Measurements from ENCODE around the gene KPNA1.
"Not testable (repeated sequence)": the region's sequence is repeated elsewhere in the genome, so short reads cannot be mapped to it uniquely, and the experiment has no call there.

KPNA1 gene

DNA sequence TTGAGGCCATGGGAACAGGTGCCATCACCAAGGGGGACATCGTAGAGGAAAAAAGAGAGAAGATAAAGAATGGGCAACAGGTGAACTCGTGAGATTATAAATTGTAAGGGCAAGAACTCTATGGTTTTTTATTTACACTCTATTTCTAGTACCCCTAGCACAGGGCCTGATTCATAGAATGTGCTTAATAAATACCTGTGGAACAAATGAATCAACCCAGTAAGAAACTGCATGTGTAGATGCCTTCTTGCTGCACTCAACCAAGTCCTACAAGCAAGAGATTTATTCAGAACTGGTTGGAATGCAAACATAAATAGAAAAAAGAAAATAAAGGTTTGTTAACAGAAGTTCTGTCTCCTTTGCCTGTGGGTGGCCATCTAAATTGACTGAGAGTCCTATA lies 18.7 kb upstream of the KPNA1 start:
- DNase-seq = no peak
- intact Hi-C loops (cut with DNase I) = no loop called here

GRCh38 chr3:122530164-122530563 lies 15.4 kb upstream of the KPNA1 start:
- intact Hi-C loops (cut with DNase I) = no loop called here
- no peak for DNase-seq

GRCh38 chr3:122523317-122523716 lies 8.6 kb upstream of the KPNA1 start:
- DNase-seq = no peak
- intact Hi-C loops (cut with DNase I) = no loop called here

GRCh38 chr3:122520861-122521260 lies 6.1 kb upstream of the KPNA1 start:
- intact Hi-C loops (cut with DNase I) = no loop called here
- DNase-seq = no peak

GRCh38 chr3:122519693-122520092 lies 5.0 kb upstream of the KPNA1 start:
- no peak for DNase-seq

DNA sequence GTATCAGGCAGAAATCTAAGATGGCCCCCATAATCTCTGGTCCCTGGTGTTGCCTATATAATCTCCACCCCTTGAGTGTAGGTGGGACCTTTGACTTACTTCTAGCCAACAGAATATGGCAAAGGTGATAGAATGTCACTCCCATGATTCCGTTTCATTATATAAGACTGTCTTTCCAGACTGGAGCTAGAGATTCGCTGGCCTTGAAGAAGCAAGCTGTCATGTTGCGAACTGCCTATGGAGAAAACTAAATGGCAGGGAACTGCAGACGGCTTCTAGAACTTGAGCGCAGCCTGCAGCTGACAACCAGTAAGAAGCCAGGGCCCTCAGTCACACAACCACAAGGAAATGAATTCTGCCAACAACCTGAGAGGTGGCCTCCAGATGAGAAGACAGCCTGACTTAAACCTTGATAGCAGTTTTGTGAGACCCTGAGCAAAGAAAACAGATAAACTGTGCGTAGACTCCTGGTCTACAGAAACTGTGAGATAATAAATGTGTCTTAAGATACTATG lies 2.2 kb upstream of the KPNA1 start:
- intact Hi-C loops (cut with DNase I) = loop anchor here (10.0 kb wide), 1 partner anchor 48 kb away; the partner anchor contains the start of genes DTX3L and PARP9
- no peak for DNase-seq

More at GRCh38 chr3:122519693-122520092, 5.0 kb upstream of the KPNA1 start:
- intact Hi-C loops (cut with DNase I) = loop anchor here (10.0 kb wide), 1 partner anchor 45 kb away; the partner anchor contains the start of genes DTX3L and PARP9

DNA sequence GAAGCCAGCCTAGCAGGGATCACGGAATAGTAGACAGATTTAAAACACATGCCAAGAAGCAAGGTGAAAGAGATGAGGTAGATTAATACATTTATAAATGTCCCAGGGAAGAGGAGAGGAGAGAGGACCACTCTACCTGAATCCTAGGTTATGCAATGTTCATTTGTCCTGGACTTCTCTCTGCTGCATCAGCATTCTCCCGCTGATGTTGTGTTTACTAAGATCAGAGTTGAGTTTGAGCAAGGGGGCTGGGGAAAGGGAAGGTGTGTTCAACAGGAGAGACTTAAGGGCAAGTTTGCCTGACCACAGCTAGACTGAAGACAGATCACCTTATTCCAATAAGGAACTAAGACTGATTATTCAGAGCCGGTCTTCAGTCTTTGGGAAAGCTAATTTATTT lies 1.1 kb upstream of the KPNA1 start:
- no peak for DNase-seq
- intact Hi-C loops (cut with DNase I) = loop anchor here (2.0 to 10.0 kb wide), 2 partner anchors 49 to 99 kb away; partner anchors contain the start of genes DTX3L, PARP9 and WDR5B

- peak in 2 of 42 donors; percentile 3 to 11 for DNase-seq
- intact Hi-C loops (cut with DNase I) = loop anchor here (2.0 to 10.0 kb wide), 2 partner anchors 50 to 98 kb away; partner anchors contain the start of genes DTX3L, PARP9 and WDR5B
Measured at GRCh38 chr3:122515020-122515468, 305 bp upstream of the KPNA1 start.

GRCh38 chr3:122513386-122514122 lies 1.2 kb downstream of the KPNA1 start:
- peak in 1 of 42 donors; percentile 57 for DNase-seq
- intact Hi-C loops (cut with DNase I) = loop anchor here (2.0 to 10.0 kb wide), 2 partner anchors 51 to 97 kb away; partner anchors contain the start of genes DTX3L, PARP9 and WDR5B

DNA sequence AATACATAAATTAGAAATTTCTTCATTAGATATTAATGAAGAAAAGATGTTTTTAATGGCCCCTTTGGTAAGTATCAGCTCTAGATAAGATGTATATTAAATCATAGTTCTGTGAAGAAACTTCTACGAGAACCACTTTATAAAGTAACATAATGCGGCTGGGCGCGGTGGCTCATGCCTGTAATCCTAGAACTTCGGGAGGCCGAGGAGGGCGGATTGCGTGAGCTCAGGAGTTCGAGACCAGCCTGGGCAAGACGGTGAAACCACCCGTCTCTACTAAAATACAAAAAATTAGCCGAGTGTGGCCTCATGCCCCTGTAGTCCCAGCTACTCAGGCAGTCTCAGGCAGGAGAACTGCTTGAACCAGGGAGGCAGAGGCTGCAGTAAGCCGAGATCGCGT lies 2.5 kb downstream of the KPNA1 start:
- intact Hi-C loops (cut with DNase I) = loop anchor here (10.0 kb wide), 1 partner anchor 53 kb away; the partner anchor contains the start of genes DTX3L and PARP9
- DNase-seq = no peak

DNA sequence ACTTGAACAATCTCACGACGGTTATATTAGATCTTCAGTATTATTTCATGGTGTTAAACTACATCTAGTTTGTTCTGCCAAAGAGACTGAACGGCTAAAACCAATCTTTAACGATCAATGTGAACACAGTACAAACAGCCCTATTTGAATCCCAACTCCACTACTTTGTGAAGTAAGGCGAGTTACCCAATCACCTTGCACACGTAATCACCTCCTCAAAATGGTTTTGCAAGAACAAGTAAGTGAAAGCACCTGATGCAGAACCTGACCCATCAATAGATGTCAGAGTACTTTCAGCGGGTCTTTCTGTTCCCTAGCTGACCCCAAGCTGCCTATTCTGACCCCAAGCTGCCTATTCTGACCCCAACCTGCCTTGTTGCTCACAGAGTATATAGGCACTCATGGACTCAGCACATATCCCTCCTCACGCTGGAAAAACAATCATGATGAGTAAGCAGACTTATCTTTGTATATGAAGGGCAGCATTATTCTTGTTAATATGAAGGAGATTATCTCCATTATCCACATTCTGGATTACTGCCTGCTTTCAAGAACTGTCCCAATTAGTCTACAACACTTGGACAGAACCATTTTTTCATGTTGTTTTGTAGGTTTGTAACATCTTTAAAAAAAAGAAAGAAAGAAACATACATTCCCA lies 3.7 kb downstream of the KPNA1 start:
- DNase-seq = no peak
- intact Hi-C loops (cut with DNase I) = loop anchor here (10.0 kb wide), 1 partner anchor 54 kb away; the partner anchor contains the start of genes DTX3L and PARP9

DNA sequence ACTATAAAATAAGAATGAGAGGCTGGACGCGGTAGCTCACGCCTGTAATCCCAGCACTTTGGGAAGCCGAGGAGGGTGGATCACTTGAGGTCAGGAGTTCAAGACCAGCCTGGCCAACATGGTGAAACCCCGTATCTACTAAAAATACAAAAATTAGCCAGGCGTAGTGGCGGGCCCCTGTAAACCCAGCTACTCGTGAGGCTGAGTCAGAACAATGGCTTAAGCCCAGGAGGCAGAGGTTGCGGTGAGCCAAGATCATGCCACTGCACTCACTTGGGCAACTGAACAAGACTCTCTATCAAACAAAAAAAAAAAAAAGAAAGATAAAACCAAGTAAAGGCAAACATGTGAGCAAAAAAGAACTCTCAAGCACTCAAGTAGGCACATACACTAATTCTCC lies 5.8 kb downstream of the KPNA1 start:
- intact Hi-C loops (cut with DNase I); DNase-seq: not testable (repeated sequence)

- no peak for DNase-seq
- intact Hi-C loops (cut with DNase I) = no loop called here
Measured at GRCh38 chr3:122508135-122508914, 6.4 kb downstream of the KPNA1 start.

DNA sequence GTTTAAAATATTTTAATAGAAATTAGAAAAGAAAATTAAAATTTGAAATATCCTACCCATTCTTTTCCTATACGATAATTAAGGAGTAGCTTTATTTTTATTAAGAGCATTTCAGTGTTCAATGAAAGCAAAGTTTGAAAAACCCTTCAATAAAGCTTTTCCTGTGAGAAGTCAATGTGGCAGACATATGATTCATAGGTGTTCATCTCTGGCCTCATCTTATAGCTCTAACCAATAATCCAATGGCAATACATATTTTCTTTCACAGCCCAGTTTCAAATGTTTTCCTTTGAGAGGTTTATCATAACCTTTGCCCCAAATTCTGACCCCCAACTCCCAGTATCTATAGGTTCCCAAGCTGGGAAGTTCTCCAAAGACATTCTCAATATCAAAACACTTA lies 8.3 kb downstream of the KPNA1 start:
- intact Hi-C loops (cut with DNase I) = no loop called here
- no peak for DNase-seq

DNA sequence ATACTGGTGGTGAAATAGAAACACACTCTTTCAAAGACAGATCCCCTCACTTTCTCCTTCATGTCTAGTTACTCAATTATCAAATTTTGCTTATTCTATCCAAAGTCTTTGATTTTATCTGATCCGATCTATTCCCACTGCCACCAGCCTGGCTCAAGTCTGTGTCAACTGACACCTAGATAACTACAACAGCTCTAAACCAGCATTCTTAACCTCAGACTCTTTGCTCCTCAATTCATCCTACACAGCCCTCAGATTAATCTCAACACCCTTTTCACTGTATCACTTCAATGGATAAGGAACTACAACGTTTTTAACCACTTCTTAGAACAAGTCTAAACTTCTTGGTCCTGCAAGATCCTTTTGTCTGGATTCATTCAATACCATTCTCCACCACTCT lies 9.1 kb downstream of the KPNA1 start:
- no peak for DNase-seq
- intact Hi-C loops (cut with DNase I) = no loop called here

DNA sequence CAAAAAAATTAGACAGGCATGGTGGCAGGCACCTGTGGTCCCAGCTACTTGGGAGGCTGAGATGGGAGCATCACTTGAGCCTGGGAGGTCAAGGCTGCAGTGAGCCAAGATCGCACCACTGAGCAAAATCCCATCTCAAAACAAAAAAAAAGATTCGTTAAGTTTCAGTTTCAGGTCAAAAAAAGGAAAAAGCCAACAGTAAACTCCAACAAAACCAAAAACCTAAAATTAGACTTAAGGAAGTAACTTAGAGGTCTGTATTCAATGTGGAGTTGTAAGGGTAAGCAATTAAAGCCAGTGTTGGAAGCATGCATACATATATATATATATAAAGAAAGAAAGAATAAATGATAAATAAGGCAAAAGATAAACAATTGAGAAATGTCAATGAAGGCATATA lies 11.8 kb downstream of the KPNA1 start:
- DNase-seq = no peak
- intact Hi-C loops (cut with DNase I) = no loop called here

DNA sequence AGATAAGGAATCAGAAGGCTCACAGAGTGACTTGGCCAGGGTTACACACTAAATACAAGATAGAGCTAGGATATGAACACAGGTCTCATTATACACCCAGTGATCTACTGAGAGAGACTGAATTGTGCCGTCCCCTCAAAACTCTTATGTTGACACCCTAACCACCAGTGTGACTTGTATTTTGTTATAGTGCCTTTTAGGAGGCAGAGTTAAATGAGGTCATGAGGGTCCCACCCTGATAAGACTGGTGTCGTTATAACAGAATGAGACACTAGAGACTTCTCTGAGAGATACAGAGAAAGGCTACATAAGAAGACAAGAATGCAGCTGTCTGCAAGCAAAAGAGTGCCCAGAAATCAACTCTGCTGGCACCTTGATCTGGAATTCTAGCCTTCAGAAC lies 12.6 kb downstream of the KPNA1 start:
- intact Hi-C loops (cut with DNase I) = no loop called here
- no peak for DNase-seq

- intact Hi-C loops (cut with DNase I) = not testable (repeated sequence)
Measured at GRCh38 chr3:122500964-122501363, 13.8 kb downstream of the KPNA1 start.

GRCh38 chr3:122498152-122498551 lies 16.6 kb downstream of the KPNA1 start:
- intact Hi-C loops (cut with DNase I) = no loop called here
- DNase-seq = no peak

More at GRCh38 chr3:122500964-122501363, 13.8 kb downstream of the KPNA1 start:
- DNase-seq = not testable (repeated sequence)
